Testis (tissue), 2 donors: ENCODE results near the gene NRG2.

ENCODE experiments used
- POLR2A ChIP-seq: fragments of 450-650 bp; IDR thresholded peaks from one replicate; pipeline ENCODE4 v1.6.1; 2017; ENCODE audit warnings: antibody characterized with exemption, mild to moderate bottlenecking, moderate library complexity
- TF ChIP-seq, protein P1 (sequence below), 3 experiments: fragments of 450-650 bp in 2 of 3; fragments of 200-600 bp in 1 of 3; sonication (generic) in 1 of 3; IDR thresholded peaks; one replicate each; pipeline ENCODE4 v1.5.1; 2016 to 2019; ENCODE audit warnings: antibody characterized with exemption in 3 of 3, mild to moderate bottlenecking in 2 of 3, moderate library complexity in 1 of 3

DNA sequence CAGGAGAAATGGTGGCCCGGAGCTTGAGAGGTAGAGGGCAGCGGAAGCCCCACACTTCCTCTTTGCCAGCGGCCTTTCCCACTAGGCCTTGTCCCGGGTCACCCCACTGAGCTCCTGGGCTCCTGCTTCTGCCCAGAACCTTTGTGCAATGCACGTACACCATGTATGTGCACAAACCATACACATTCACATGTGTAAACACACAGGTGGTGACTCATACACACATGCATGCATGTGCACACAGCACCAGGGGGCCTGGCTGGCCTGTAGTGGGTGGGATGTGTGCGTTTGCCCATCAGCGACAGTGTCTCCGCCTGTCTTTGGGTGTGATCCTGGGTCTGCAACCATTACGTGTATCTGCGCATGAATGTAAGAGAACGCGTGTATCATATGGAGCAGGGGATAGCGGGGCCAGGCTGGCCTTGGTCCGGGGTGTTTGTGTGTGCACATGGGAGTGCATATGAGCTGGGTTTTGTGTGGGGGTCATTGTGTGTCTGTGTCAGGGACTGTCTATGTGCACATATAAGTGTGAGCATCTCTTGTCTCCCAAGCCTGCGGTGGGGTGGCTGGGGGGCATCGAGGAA lies 203.8 kb downstream of the NRG2 start:
- TF ChIP-seq, protein P1, sequence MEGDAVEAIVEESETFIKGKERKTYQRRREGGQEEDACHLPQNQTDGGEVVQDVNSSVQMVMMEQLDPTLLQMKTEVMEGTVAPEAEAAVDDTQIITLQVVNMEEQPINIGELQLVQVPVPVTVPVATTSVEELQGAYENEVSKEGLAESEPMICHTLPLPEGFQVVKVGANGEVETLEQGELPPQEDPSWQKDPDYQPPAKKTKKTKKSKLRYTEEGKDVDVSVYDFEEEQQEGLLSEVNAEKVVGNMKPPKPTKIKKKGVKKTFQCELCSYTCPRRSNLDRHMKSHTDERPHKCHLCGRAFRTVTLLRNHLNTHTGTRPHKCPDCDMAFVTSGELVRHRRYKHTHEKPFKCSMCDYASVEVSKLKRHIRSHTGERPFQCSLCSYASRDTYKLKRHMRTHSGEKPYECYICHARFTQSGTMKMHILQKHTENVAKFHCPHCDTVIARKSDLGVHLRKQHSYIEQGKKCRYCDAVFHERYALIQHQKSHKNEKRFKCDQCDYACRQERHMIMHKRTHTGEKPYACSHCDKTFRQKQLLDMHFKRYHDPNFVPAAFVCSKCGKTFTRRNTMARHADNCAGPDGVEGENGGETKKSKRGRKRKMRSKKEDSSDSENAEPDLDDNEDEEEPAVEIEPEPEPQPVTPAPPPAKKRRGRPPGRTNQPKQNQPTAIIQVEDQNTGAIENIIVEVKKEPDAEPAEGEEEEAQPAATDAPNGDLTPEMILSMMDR (IDR thresholded peaks at IDR 0.05), result no peak
- TF ChIP-seq POLR2A, result no peak
